Natural killer cell treated with Interleukin-12 subunit alpha and Interleukin-12 subunit beta and Interleukin-15 and Interleukin-18, amount 100 ng/mL, for 72 hours (primary cell): ENCODE data around the gene TAF13. TPM values are rescaled to one million over a fixed set of nuclear protein-coding genes. Genes with fewer than 3 reads are reported as not detected.

ENCODE experiments used
- ATAC-seq, 2 donors: fragments of 150-1000 bp; cut with Tn5 transposase in 1 of 2; sonication (Bioruptor Pico), chemical (Tn5 transposase) in 1 of 2; 2 replicates each; pipeline ENCODE4 v1.10.0; 2021
- DNase-seq: peaks from one replicate; pipeline ENCODE4 v3.0.0; 2022; ENCODE audit warnings: low spot score
- H3K27ac Mint-ChIP-seq, 2 donors: 1 replicate in 1 of 2; 2 replicates in 1 of 2; pipeline ENCODE4 v1.8.0; 2022; ENCODE audit warnings: mixed read lengths in 2 of 2, mild to moderate bottlenecking in 1 of 2, moderate library complexity in 1 of 2
- H3K27me3 Mint-ChIP-seq, 2 donors: 1 replicate in 1 of 2; 2 replicates in 1 of 2; pipeline ENCODE4 v1.8.0; 2022; ENCODE audit warnings: mixed read lengths in 2 of 2
- H3K36me3 Mint-ChIP-seq: one replicate; pipeline ENCODE4 v1.8.0; 2022; ENCODE audit warnings: mixed read lengths
- H3K4me1 Mint-ChIP-seq, 2 donors: 1 replicate in 1 of 2; 2 replicates in 1 of 2; pipeline ENCODE4 v1.8.0; 2022; ENCODE audit warnings: low read depth in 2 of 2, mixed read lengths in 2 of 2, mild to moderate bottlenecking in 1 of 2
- H3K4me3 Mint-ChIP-seq: one replicate; pipeline ENCODE4 v1.8.0; 2022; ENCODE audit warnings: mixed read lengths
- H3K9me3 Mint-ChIP-seq: 2 replicates; pipeline ENCODE4 v1.8.0; 2022; ENCODE audit warnings: mixed read lengths
- total RNA-seq, 2 donors: library from RNA; stranded (reverse); gene quantifications; one replicate each; pipeline ENCODE4 v1.2.3, GENCODE V29; 2022

Gene TAF13
- total RNA-seq, 2 donors from 2014 or later, result 28.1 to 42.3 TPM

GRCh38 chr1:109105881-109106280, 30.1 kb upstream of the TAF13 start:
- H3K9me3 Mint-ChIP-seq, result no peaks in the 10 kb centered on the region
- no peak for DNase-seq
- peaks cover 16 to 17% of the 10 kb centered on the region in 2 donors for H3K27me3 Mint-ChIP-seq
- H3K27ac Mint-ChIP-seq, result no peak overlapping the region
- H3K36me3 Mint-ChIP-seq, result no peaks in the 10 kb centered on the region
- no peak for ATAC-seq
- no peak overlapping the region for H3K4me3 Mint-ChIP-seq
- H3K4me1 Mint-ChIP-seq, result peaks cover 0 to 5% of the 10 kb centered on the region in 2 donors

- H3K4me3 Mint-ChIP-seq, result no peak overlapping the region
- H3K27ac Mint-ChIP-seq, result peak overlapping the region in 1 of 2 donors; percentile 51
- H3K9me3 Mint-ChIP-seq, result no peaks in the 10 kb centered on the region
- peaks cover 6% of the 10 kb centered on the region in 2 donors for H3K27me3 Mint-ChIP-seq
- no peaks in the 10 kb centered on the region for H3K36me3 Mint-ChIP-seq
- DNase-seq (no peak), ATAC-seq (no peak)
- peaks cover 4 to 13% of the 10 kb centered on the region in 2 donors for H3K4me1 Mint-ChIP-seq
Measured at GRCh38 chr1:109104364-109105151, 28.8 kb upstream of the TAF13 start.

- Mint-ChIP-seq H3K4me3 (peak overlapping the region; percentile 93), H3K9me3 (no peaks in the 10 kb centered on the region), H3K4me1 (peaks cover 4 to 14% of the 10 kb centered on the region in 2 donors), H3K27me3 (no peaks in the 10 kb centered on the region), H3K36me3 (no peaks in the 10 kb centered on the region), H3K27ac (peak overlapping the region; percentile 90 to 98)
- DNase-seq (peak; percentile 97), ATAC-seq (peak; percentile 96 to 99)
Measured at GRCh38 chr1:109099938-109100773, 24.4 kb upstream of the TAF13 start.

GRCh38 chr1:109096120-109096519, 20.3 kb upstream of the TAF13 start:
- Mint-ChIP-seq H3K27ac (no peak overlapping the region), H3K36me3 (peaks cover 10% of the 10 kb centered on the region), H3K4me3 (no peak overlapping the region), H3K9me3 (no peaks in the 10 kb centered on the region), H3K4me1 (peaks cover 24 to 32% of the 10 kb centered on the region in 2 donors), H3K27me3 (no peaks in the 10 kb centered on the region)
- ATAC-seq, result no peak
- DNase-seq, result no peak

- Mint-ChIP-seq H3K27ac (no peak overlapping the region), H3K4me1 (peaks cover 27 to 29% of the 10 kb centered on the region in 2 donors), H3K4me3 (no peak overlapping the region), H3K36me3 (peaks cover 10% of the 10 kb centered on the region), H3K27me3 (no peaks in the 10 kb centered on the region), H3K9me3 (no peaks in the 10 kb centered on the region)
- DNase-seq (no peak), ATAC-seq (no peak)
Measured at GRCh38 chr1:109095631-109096030, 19.8 kb upstream of the TAF13 start.

GRCh38 chr1:109094871-109095270, 19.1 kb upstream of the TAF13 start:
- ATAC-seq (no peak), DNase-seq (no peak)
- no peaks in the 10 kb centered on the region for H3K9me3 Mint-ChIP-seq
- peaks cover 27 to 29% of the 10 kb centered on the region in 2 donors for H3K4me1 Mint-ChIP-seq
- no peaks in the 10 kb centered on the region for H3K27me3 Mint-ChIP-seq
- H3K36me3 Mint-ChIP-seq, result peaks cover 10% of the 10 kb centered on the region
- H3K4me3 Mint-ChIP-seq, result no peak overlapping the region
- no peak overlapping the region for H3K27ac Mint-ChIP-seq

GRCh38 chr1:109094377-109094803, 18.6 kb upstream of the TAF13 start:
- Mint-ChIP-seq H3K36me3 (peaks cover 10% of the 10 kb centered on the region), H3K4me1 (peaks cover 22 to 31% of the 10 kb centered on the region in 2 donors), H3K27me3 (no peaks in the 10 kb centered on the region), H3K27ac (no peak overlapping the region), H3K4me3 (no peak overlapping the region), H3K9me3 (no peaks in the 10 kb centered on the region)
- ATAC-seq (no peak), DNase-seq (no peak)

GRCh38 chr1:109091839-109092193, 16.0 kb upstream of the TAF13 start:
- Mint-ChIP-seq H3K9me3 (no peaks in the 10 kb centered on the region), H3K36me3 (peaks cover 10% of the 10 kb centered on the region), H3K4me3 (peak overlapping the region; percentile 92), H3K27ac (peak overlapping the region; percentile 81 to 98), H3K27me3 (no peaks in the 10 kb centered on the region), H3K4me1 (peaks cover 25 to 34% of the 10 kb centered on the region in 2 donors)
- DNase-seq, result no peak
- no peak for ATAC-seq

GRCh38 chr1:109091078-109091838, 15.5 kb upstream of the TAF13 start:
- DNase-seq, result no peak
- Mint-ChIP-seq H3K27me3 (no peaks in the 10 kb centered on the region), H3K9me3 (no peaks in the 10 kb centered on the region), H3K4me1 (peaks cover 25 to 34% of the 10 kb centered on the region in 2 donors), H3K4me3 (peak overlapping the region; percentile 92), H3K27ac (peak overlapping the region; percentile 81 to 98), H3K36me3 (peaks cover 10% of the 10 kb centered on the region)
- ATAC-seq, result peak; percentile 73 to 74

- H3K4me1 Mint-ChIP-seq, result peaks cover 25 to 34% of the 10 kb centered on the region in 2 donors
- DNase-seq (peak; percentile 92), ATAC-seq (peak; percentile 97)
- peak within 1 kb of the TSS; percentile 81 to 98 for H3K27ac Mint-ChIP-seq
- no peaks in the 10 kb centered on the region for H3K27me3 Mint-ChIP-seq
- H3K36me3 Mint-ChIP-seq, result peaks cover 10% of the 10 kb centered on the region
- peak within 1 kb of the TSS; percentile 92 for H3K4me3 Mint-ChIP-seq
- H3K9me3 Mint-ChIP-seq, result no peaks in the 10 kb centered on the region
Measured at GRCh38 chr1:109090196-109091077, 14.6 kb upstream of the TAF13 start, which contains the start of gene TMEM167B. Gene TMEM167B (plus strand): TSS chr1:109090764. CDS start chr1:109090873, 109 bp downstream.

GRCh38 chr1:109089242-109090015, 13.6 kb upstream of the TAF13 start:
- H3K27ac Mint-ChIP-seq, result peak overlapping the region; percentile 81 to 98
- peaks cover 25 to 34% of the 10 kb centered on the region in 2 donors for H3K4me1 Mint-ChIP-seq
- no peaks in the 10 kb centered on the region for H3K9me3 Mint-ChIP-seq
- H3K36me3 Mint-ChIP-seq, result peaks cover 10% of the 10 kb centered on the region
- H3K27me3 Mint-ChIP-seq, result no peaks in the 10 kb centered on the region
- DNase-seq (no peak), ATAC-seq (no peak)
- peak overlapping the region; percentile 92 for H3K4me3 Mint-ChIP-seq
